Keratinocyte (primary cell): Measurements from ENCODE around the gene GSTCD.

ENCODE experiments used
- CTCF ChIP-seq, 3 experiments: IDR thresholded peaks in 1 of 3; conservative IDR thresholded peaks in 1 of 3; optimal IDR thresholded peaks in 1 of 3; 2 replicates in 2 of 3; 3 replicates in 1 of 3; pipeline versions ENCODE3 to v1.5.1; 2011; ENCODE audit warnings: low read length in 3 of 3, mild to moderate bottlenecking in 3 of 3, moderate library complexity in 2 of 3, control low read depth in 1 of 3, inconsistent platforms in 1 of 3; ENCODE audit not compliant: insufficient read depth in 2 of 3; ENCODE audit errors: extremely low read depth in 1 of 3
- EZH2 ChIP-seq: IDR thresholded peaks from one replicate; pipeline ENCODE4 v1.6.1; 2012; ENCODE audit warnings: inconsistent platforms, mild to moderate bottlenecking, low read length, moderate library complexity

- TF ChIP-seq CTCF (optimal IDR thresholded peaks at IDR 0.05 in 1 of 3, IDR thresholded peaks at IDR 0.05 in 1 of 3, conservative IDR thresholded peaks at IDR 0.05 in 1 of 3; ENCODE audit: extremely low read depth in 1 of 3, insufficient read depth in 2 of 3, low read length in 3 of 3) (no peak), EZH2 (no peak)
Measured at GRCh38 chr4:105859233-105859632, 150.6 kb downstream of the GSTCD start.
